AG10803 (cell line): ENCODE results near the gene CCDC33.

Experiments
- DNase-seq: peaks from one replicate; pipeline ENCODE4 v3.0.0; 2010; ENCODE audit warnings: low read depth
- H3K4me3 ChIP-seq: 2 replicates; pipeline ENCODE4 v1.5.1; 2011; ENCODE audit warnings: mild to moderate bottlenecking, low read length, control low read depth
- CTCF ChIP-seq: conservative IDR thresholded peaks from 2 replicates; pipeline ENCODE4 v1.5.1; 2011; ENCODE audit warnings: mild to moderate bottlenecking, low read length, control low read depth, inconsistent platforms

The CCDC33 gene

GRCh38 chr15:74314795-74315438, 78.8 kb downstream of the CCDC33 start:
- H3K4me3 ChIP-seq = no peak overlapping the region
- no peak for DNase-seq
- TF ChIP-seq CTCF = no peak

GRCh38 chr15:74315626-74316025, 79.5 kb downstream of the CCDC33 start:
- no peak for DNase-seq
- TF ChIP-seq CTCF = no peak
- H3K4me3 ChIP-seq = no peak overlapping the region

GRCh38 chr15:74316141-74316540, 80.0 kb downstream of the CCDC33 start:
- TF ChIP-seq CTCF = no peak
- DNase-seq = no peak
- no peak overlapping the region for H3K4me3 ChIP-seq

- peak; percentile 97 for DNase-seq
- H3K4me3 ChIP-seq = peak overlapping the region; percentile 22; the same call in 1 of the 2 replicates
These were observed 81.8 kb downstream of the CCDC33 start for GRCh38 chr15:74317820-74318375.

GRCh38 chr15:74318376-74319137, 82.4 kb downstream of the CCDC33 start:
- peak; percentile 55 for DNase-seq
- H3K4me3 ChIP-seq = no peak overlapping the region
- TF ChIP-seq CTCF = no peak

More at GRCh38 chr15:74317820-74318375, 81.8 kb downstream of the CCDC33 start:
- 0 out of 2 replicates have a peak, but pooled peaks have one; percentile 1 for TF ChIP-seq CTCF

- no peak for DNase-seq
These were observed 83.0 kb downstream of the CCDC33 start for GRCh38 chr15:74319138-74319460.

More at GRCh38 chr15:74319138-74319460, 83.0 kb downstream of the CCDC33 start:
- no peak overlapping the region for H3K4me3 ChIP-seq
- no peak for TF ChIP-seq CTCF
